Measurements from ENCODE around the gene RGS8. TPM values are rescaled to one million over a fixed set of nuclear protein-coding genes. Genes with fewer than 3 reads are reported as not detected.
A peak's percentile ranks its signal among the peaks of the same experiment; 100 is the strongest.

RGS8 gene
- total RNA-seq, 1 donor from 2014 or later = 3.5 TPM

GRCh38 chr1:182724215-182724614, 39.8 kb upstream of the RGS8 start:
- no peak for TF ChIP-seq CTCF (IDR thresholded peaks at IDR 0.05; ENCODE audit: partially characterized antibody, unreplicated experiment)
- Mint-ChIP-seq H3K4me3 (ENCODE audit: unreplicated experiment) (no peak overlapping the region), H3K9me3 (ENCODE audit: unreplicated experiment) (peaks cover 3% of the 10 kb centered on the region), H3K36me3 (ENCODE audit: unreplicated experiment) (no peaks in the 10 kb centered on the region), H3K4me1 (ENCODE audit: low read depth, unreplicated experiment) (peaks cover 19% of the 10 kb centered on the region), H3K27ac (ENCODE audit: unreplicated experiment) (no peak overlapping the region), H3K27me3 (ENCODE audit: unreplicated experiment) (peaks cover 2% of the 10 kb centered on the region)
- DNase-seq = no peak

DNA sequence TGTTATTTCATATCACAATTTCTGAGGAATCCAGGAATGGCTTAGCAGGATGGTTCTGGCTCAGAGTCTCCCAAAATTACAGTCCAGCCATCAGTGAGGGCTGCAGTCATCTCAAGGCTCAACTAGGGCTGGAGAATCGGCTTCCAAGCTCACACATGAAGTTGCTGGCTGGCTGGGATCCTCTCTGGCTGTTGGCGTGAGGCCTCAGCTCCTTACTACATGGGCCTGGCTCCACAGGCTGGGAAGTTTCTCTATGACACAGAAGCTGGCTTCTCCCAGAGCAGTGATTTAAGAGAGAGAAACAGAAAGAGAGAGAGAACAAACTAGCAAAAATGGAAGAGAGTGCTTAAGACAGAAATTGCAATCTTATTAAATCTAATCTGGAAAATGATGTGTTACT, 38.8 kb upstream of the RGS8 start:
- Mint-ChIP-seq H3K27me3 (ENCODE audit: unreplicated experiment) (peaks cover 2% of the 10 kb centered on the region), H3K36me3 (ENCODE audit: unreplicated experiment) (no peaks in the 10 kb centered on the region), H3K4me1 (ENCODE audit: low read depth, unreplicated experiment) (peaks cover 19% of the 10 kb centered on the region), H3K27ac (ENCODE audit: unreplicated experiment) (no peak overlapping the region), H3K9me3 (ENCODE audit: unreplicated experiment) (peaks cover 3% of the 10 kb centered on the region), H3K4me3 (ENCODE audit: unreplicated experiment) (no peak overlapping the region)
- no peak for TF ChIP-seq CTCF (IDR thresholded peaks at IDR 0.05; ENCODE audit: partially characterized antibody, unreplicated experiment)
- DNase-seq = no peak

DNA sequence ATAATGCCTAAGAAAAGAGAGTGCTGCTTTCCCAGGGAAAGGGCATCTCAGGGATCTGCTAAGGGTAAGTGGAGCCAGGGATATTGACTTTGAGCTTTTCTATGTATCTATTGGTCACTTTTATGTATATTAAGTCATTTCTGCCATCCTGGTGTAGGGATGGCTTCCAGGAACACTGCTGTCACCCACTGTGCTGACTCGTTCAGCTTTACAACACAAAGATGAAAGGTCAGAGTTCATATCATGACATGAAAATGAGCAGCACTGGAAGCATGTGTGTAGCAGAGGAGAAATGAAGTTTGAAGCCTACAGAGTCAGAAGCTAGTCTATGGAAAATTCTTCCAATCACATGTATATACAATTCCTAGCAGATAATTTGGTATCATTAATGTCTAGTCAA, 37.1 kb upstream of the RGS8 start:
- H3K4me3 Mint-ChIP-seq (ENCODE audit: unreplicated experiment) = no peak overlapping the region
- TF ChIP-seq CTCF (IDR thresholded peaks at IDR 0.05; ENCODE audit: partially characterized antibody, unreplicated experiment) = no peak

DNA sequence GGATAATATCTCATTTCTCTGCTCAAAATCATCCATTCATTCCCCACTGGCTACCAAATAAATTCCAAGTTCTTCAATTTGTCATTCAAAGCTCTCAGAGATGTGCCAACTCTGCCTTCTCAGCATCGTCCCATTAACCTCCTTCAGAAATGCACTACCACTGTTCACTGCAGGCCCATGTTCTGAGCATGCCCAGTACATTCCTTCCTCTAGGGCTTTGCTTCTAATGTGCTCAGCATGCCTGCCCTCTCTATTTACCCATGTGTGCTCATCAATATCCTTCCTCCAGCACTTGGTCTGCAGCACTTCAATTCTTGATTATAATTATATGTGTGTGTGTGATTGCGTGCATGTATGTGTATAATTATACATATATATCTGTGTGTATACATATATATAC, 36.1 kb upstream of the RGS8 start:
- peaks cover 2% of the 10 kb centered on the region for H3K27me3 Mint-ChIP-seq (ENCODE audit: unreplicated experiment)
- H3K36me3 Mint-ChIP-seq (ENCODE audit: unreplicated experiment) = no peaks in the 10 kb centered on the region
- H3K4me1 Mint-ChIP-seq (ENCODE audit: low read depth, unreplicated experiment) = peaks cover 18% of the 10 kb centered on the region
- no peak overlapping the region for H3K4me3 Mint-ChIP-seq (ENCODE audit: unreplicated experiment)
- peaks cover 3% of the 10 kb centered on the region for H3K9me3 Mint-ChIP-seq (ENCODE audit: unreplicated experiment)
- peak; percentile 26 for DNase-seq
- H3K27ac Mint-ChIP-seq (ENCODE audit: unreplicated experiment) = no peak overlapping the region
- TF ChIP-seq CTCF (IDR thresholded peaks at IDR 0.05; ENCODE audit: partially characterized antibody, unreplicated experiment) = peak; percentile 41

More for the DNA sequence above, 37.1 kb upstream of the RGS8 start:
- Mint-ChIP-seq H3K9me3 (ENCODE audit: unreplicated experiment) (peaks cover 3% of the 10 kb centered on the region), H3K27me3 (ENCODE audit: unreplicated experiment) (peaks cover 3% of the 10 kb centered on the region), H3K27ac (ENCODE audit: unreplicated experiment) (no peak overlapping the region), H3K4me1 (ENCODE audit: low read depth, unreplicated experiment) (peaks cover 18% of the 10 kb centered on the region), H3K36me3 (ENCODE audit: unreplicated experiment) (no peaks in the 10 kb centered on the region)
- no peak for DNase-seq

DNA sequence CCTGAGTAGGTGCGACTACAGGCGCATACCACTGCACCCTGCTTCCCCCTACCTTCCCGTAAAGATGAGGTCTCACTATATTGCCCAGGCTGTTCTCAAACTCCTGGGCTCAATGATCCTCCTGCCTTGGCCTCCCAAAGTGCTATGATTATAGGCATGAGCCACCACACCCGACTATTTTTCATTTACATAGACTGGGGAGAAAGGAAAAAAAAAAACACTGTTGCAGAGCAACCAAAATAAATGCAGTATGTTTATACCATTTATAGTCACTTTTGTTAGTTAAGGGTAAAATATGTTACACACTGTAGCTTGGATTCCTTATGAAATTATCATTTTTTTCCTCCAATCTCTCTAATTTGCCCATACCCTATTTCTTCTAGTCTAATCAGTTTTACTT, 35.2 kb upstream of the RGS8 start:
- no peak for TF ChIP-seq CTCF (IDR thresholded peaks at IDR 0.05; ENCODE audit: partially characterized antibody, unreplicated experiment)
- H3K36me3 Mint-ChIP-seq (ENCODE audit: unreplicated experiment) = no peaks in the 10 kb centered on the region
- H3K4me3 Mint-ChIP-seq (ENCODE audit: unreplicated experiment) = no peak overlapping the region
- DNase-seq = no peak
- H3K4me1 Mint-ChIP-seq (ENCODE audit: low read depth, unreplicated experiment) = peaks cover 14% of the 10 kb centered on the region
- peaks cover 3% of the 10 kb centered on the region for H3K9me3 Mint-ChIP-seq (ENCODE audit: unreplicated experiment)
- H3K27ac Mint-ChIP-seq (ENCODE audit: unreplicated experiment) = no peak overlapping the region
- H3K27me3 Mint-ChIP-seq (ENCODE audit: unreplicated experiment) = peaks cover 2% of the 10 kb centered on the region

All from glutamatergic neuron (in vitro differentiated cells).